GM10248 (cell line): ENCODE measurements around the gene PRKCE.
A peak's percentile ranks its signal among the peaks of the same experiment; 100 is the strongest.

Experiments used
- CTCF ChIA-PET: fragments of 300-600 bp; sonication (Branson Sonifier 250); formaldehyde crosslinking; extraction: SDS; loops from one replicate; lab custom pipeline; 2021; ENCODE audit warnings: antibody characterized with exemption; lab: Yijun Ruan, JAX
- POLR2A ChIA-PET: fragments of 350-650 bp; sonication (Branson Sonifier 250); formaldehyde crosslinking; extraction: SDS; loops from one replicate; lab custom pipeline; 2020; ENCODE audit warnings: antibody characterized with exemption; lab: Yijun Ruan, JAX
- DNase-seq: peaks from one replicate; pipeline ENCODE4 v3.0.0; 2012; ENCODE audit errors: extremely low spot score
- TF ChIP-seq, protein P1 (sequence below): IDR thresholded peaks from 2 replicates; pipeline ENCODE4 v1.5.1; 2012; ENCODE audit warnings: mild to moderate bottlenecking, low read depth; ENCODE audit errors: extremely low read depth, missing control alignments, control extremely low read depth

PRKCE gene

DNA sequence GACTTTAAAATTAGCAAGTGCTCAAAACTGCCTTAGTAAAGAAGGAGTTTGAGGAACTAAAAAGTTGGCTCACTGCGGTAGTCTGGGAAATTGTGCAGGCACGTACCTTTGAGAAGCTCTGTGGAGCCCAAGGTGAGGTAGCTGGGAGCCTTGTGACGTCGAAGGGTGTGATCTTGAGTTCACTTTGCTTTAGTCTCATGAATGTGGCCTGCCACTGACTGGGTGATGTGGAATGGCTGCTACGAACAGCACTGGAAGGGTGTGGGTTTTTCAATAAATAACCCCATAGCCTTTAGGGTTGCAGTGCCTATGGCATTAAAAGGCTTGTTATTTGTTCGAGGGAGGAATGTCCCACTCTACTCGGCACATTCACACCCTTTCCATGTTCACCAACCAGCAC lies 312.3 kb downstream of the PRKCE start:
- ChIA-PET CTCF (interaction anchor here (1.5 kb wide), 1 partner anchor 10 kb away, joined by 6 read pairs; no protein-coding TSS in a partner anchor), POLR2A (no interaction called here)
- TF ChIP-seq, protein P1, sequence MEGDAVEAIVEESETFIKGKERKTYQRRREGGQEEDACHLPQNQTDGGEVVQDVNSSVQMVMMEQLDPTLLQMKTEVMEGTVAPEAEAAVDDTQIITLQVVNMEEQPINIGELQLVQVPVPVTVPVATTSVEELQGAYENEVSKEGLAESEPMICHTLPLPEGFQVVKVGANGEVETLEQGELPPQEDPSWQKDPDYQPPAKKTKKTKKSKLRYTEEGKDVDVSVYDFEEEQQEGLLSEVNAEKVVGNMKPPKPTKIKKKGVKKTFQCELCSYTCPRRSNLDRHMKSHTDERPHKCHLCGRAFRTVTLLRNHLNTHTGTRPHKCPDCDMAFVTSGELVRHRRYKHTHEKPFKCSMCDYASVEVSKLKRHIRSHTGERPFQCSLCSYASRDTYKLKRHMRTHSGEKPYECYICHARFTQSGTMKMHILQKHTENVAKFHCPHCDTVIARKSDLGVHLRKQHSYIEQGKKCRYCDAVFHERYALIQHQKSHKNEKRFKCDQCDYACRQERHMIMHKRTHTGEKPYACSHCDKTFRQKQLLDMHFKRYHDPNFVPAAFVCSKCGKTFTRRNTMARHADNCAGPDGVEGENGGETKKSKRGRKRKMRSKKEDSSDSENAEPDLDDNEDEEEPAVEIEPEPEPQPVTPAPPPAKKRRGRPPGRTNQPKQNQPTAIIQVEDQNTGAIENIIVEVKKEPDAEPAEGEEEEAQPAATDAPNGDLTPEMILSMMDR, result no peak
- no peak for DNase-seq

DNA sequence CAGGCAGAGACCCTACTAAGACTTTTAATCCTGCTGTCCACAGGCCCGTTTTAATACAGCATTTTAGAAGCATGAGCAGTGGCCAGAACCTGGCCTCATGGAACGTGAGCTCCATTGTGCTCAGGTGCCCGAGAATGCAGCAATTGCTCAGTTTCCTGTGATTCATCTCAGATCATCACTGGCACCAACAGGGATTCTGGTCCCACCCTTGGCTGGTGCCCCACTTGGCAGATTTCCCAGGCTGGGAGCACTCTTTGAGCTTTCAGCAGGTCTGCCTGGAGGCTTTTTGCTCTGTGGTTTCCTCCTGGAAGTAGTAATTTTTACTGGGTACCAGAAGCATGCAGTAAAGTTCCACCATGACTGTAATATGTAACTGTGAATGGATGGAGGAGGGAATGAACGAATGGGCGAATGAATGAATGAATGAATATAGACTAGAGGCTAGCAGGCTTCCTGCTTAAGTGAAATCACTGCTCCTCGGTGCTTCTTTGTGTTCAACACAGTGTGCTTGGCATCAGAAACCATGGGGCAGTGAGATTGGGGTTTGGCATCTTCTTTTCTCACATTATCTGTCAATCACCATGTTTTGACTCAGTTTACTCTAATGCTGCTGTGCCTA lies 312.9 kb downstream of the PRKCE start:
- TF ChIP-seq, protein P1, result no peak
- ChIA-PET CTCF (interaction anchor here (1.5 kb wide), 1 partner anchor 11 kb away, joined by 6 read pairs; no protein-coding TSS in a partner anchor), POLR2A (no interaction called here)
- DNase-seq, result no peak

DNA sequence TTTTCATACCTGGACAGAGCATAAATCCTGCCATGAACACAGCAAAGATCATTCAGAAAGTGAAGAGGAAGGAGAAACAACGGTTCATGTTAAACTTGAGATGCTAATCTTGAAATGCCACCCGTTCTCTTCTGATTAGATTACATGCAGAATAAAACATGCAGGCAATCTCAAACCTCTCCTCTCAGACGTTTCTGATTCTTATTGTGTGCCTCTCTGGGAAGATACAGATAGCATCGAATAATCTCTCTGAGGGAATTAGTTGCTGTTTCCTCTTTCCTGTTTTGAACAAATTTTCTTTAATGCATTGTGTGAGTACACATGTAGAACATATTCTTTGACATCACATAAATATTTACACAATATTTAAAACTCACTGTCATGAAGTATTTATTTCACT lies 313.4 kb downstream of the PRKCE start:
- TF ChIP-seq, protein P1, result no peak
- ChIA-PET CTCF (no interaction called here), POLR2A (no interaction called here)
- DNase-seq, result no peak

GRCh38 chr2:45965871-45966498 lies 314.5 kb downstream of the PRKCE start:
- TF ChIP-seq, protein P1, result no peak
- no peak for DNase-seq
- ChIA-PET CTCF (interaction anchor here (1.6 kb wide), 1 partner anchor 45 kb away, joined by 4 read pairs; no protein-coding TSS in a partner anchor), POLR2A (no interaction called here)

DNA sequence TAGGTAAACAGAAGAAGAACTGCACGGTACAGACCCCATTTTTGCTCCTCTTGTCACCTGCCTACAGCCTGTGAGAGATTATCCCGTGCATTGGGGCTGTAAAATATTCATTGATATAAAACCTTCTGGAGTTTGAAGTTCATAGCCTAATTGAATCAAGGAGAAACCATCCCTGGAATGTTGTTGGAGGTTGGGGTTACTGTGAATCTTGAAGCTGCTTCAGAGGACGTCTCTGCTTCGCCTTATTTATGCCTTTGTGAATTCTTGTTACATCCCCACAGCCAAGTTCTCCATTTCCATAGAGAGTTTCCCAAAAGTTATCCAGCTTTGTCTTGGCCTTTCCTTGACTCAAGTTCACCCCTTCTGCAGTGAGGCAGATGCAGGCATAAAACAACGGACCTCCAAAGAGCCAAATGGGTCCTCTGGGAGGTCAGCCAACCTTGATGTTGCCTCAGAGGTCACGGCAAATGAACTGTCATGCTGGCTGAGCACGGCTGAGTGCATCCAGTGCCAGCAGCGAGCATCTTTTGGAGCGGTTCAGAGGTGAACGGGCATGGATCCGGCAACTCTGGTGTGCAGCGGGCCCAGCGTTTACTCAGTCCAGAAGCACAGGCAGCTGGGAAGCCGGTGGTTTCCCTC lies 317.6 kb downstream of the PRKCE start:
- no peak for DNase-seq
- ChIA-PET CTCF (interaction anchor here (0.7 to 2.1 kb wide), 3 partner anchors 10 to 326 kb away, joined by 3 to 9 read pairs (median 4); no protein-coding TSS in a partner anchor), POLR2A (no interaction called here)
- TF ChIP-seq, protein P1, result no peak

GRCh38 chr2:45973426-45973825 lies 322.0 kb downstream of the PRKCE start:
- DNase-seq, result peak; percentile 6
- ChIA-PET CTCF (no interaction called here), POLR2A (no interaction called here)
- TF ChIP-seq, protein P1, result no peak
